Activated CD8-positive, alpha-beta memory T cell treated with anti-CD3 and anti-CD28 coated beads, Interleukin-2, amount 50 U/mL, for 48 hours (primary cell): ENCODE results near the gene DPP6.

Source experiments
- DNase-seq: peaks from one replicate; pipeline ENCODE4 v3.0.0-alpha.2; 2020

The DPP6 gene

GRCh38 chr7:154743206-154743605 lies 691.0 kb downstream of the DPP6 start:
- DNase-seq, result no peak

- peak; percentile 78 for DNase-seq
These were observed 692.2 kb downstream of the DPP6 start for GRCh38 chr7:154744256-154744860.

DNA sequence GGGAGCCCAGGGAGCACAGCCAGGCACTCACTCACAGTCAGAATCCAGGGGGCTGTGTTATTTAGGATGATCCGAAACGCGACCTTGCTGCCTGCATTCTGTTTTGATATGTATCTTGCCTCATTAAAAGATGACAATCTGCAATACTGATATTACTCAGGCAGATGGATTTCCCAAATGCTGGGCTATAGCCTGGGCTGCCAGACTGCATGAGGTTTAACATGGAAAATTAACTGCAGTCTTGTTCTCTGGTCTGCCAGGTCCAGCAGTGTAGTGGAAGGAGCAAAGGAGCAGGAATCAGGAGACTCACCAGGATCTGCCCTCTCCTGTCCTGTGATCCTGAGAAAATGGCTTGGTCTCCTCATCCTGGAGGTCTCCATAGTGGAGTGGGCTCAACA lies 692.7 kb downstream of the DPP6 start:
- DNase-seq, result no peak

DNA sequence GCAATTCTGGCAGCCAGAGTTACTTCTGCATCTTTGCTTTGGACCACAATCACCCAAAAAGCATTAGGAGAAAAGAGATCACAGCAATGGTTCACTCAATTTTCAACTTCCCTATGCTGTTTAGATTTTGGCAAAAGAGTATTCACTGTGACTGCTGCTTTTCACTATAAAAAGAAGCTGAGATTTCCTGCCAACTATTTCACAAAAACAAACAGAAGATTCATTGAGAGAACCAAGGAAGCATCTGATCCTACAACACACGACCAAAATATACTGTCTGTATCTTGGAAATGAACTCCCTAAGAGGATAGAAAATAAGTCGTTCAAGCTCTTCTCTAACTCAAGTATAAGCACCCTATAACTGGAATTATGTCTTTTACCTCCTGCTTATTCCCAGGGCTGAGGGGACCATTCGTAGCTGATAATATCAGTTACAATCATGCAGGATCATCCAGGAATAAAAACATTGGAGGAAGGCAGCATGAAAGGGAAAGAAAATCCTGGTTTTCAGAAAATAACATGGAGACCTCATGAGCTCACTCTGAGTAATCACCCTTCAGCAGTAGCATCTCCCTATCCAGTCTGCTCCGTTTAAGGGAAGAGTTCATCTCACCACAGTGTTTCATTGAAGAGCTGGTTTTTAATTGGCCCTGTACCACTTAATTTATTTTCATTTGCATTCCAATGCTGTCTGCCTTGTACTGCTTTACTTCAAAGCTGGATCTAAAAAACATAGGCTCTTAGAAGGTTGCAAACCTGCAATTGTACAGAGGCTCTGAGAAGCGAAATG lies 694.6 kb downstream of the DPP6 start:
- no peak for DNase-seq

GRCh38 chr7:154748089-154748786 lies 696.0 kb downstream of the DPP6 start:
- DNase-seq, result no peak

GRCh38 chr7:154750353-154750801 lies 698.2 kb downstream of the DPP6 start:
- DNase-seq, result no peak

DNA sequence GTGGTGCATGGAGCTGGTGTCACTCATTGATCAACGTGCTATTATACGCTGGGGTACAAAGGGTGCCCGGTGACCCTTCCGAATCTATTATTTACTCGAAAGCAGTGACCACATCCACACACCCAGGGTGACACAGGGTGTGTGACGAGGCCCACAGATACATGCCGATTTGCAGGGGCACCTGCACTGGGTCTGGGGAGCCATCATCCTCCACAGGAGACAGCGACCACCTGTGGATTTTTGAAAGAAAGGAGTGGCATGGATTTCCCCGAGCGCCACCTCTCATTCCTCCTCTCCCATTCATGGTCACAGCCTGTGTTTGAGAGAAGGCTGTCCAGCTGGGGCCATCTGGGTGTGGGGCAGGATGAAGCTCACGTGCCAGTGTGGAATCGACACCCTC lies 701.0 kb downstream of the DPP6 start:
- DNase-seq, result no peak

- DNase-seq, result no peak
These were observed 705.6 kb downstream of the DPP6 start for GRCh38 chr7:154757756-154758155.

DNA sequence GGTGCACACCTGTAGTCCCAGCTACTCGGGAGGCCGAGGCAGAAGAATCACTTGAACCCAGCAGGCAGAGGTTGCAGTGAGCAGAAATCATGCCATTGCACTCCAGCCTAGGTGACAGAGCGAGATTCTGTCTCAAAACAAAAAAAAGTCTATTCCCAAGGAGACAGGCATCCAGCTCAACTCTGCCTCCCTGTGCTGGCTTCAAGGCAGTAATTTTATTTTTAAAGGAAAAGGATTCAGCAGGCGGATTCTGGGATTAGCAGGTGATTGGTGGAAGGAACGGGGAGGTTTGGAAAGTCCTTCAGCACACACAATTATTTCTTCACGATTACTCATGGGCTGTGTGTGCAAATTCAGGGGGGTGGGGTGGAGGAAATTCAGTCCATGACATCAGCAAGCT lies 707.8 kb downstream of the DPP6 start:
- no peak for DNase-seq

DNA sequence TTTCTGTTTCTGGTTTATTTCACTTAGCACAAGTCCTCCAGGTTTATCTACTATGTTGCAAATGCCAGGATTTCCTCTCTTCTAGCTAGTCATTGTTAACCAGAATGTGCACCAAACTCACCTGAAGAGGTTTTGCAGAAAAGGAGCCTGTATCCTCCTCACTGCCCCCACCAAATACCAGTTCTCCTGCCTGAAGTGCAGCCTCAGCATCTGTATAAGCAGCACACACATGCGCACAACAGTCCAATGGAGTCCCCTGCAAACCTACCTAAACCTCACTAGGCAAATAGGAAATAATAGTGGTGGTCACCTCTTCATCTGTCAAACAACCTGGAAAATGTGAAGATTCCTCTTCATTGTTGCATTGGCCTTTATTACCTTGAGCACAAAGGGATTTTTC lies 712.9 kb downstream of the DPP6 start:
- DNase-seq, result no peak

- DNase-seq, result no peak
These were observed 714.9 kb downstream of the DPP6 start for GRCh38 chr7:154767142-154767541.

- DNase-seq, result no peak
These were observed 715.7 kb downstream of the DPP6 start for GRCh38 chr7:154767821-154768415.

GRCh38 chr7:154769001-154769400 lies 716.8 kb downstream of the DPP6 start:
- DNase-seq, result no peak

- DNase-seq, result no peak
These were observed 717.3 kb downstream of the DPP6 start for GRCh38 chr7:154769527-154769926.

- no peak for DNase-seq
These were observed 718.2 kb downstream of the DPP6 start for GRCh38 chr7:154770361-154770760.

DNA sequence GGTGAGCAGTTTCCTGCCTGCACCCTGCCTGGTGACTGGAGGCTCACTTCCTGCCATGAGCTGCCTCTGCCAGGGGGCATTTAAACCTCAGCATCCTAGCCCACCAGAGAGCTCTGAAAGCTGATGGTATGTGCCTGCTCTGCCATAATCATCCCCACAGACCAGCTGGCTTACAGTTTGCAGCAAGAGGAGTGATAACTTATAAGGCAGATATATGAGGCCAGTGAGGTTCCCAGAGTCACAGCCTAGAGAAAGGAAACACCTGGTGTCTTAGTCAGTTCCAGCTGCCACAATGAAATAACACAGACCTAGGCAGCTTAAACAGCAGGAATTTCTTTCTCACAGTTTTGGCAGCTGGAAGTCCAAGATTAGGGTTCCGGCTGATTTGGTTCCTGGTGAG lies 718.8 kb downstream of the DPP6 start:
- no peak for DNase-seq

DNA sequence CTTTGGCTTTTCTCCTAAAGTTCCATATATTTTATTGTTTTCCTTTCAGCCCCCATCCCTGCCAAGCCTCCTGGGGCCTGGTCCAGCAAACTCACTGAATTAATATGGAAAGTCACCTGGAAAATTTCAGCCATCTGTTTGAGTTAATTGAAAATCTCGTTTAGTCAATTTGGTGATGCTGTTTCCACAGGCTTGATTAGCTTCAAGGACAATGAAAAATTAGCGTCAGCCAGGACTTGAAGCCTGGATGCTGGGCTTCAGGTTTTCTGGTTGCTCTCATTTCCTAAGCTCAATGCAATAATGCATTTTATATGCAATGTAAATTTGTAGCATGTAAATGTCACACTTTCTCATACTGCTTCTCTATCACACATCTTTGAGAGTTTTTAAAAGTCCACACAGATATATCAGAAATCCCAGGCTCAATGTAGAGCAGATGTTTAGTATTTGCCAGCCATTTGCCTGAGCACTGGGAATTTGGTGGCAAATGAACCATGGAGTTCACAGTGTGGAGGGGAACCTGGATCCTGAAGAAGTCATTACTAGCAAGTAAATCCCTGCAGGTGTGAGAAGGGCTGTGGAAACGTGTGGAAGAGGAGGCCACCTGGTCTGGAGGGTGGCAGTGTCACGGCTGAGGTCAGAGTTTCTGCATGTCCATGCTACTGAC lies 722.2 kb downstream of the DPP6 start:
- no peak for DNase-seq

DNA sequence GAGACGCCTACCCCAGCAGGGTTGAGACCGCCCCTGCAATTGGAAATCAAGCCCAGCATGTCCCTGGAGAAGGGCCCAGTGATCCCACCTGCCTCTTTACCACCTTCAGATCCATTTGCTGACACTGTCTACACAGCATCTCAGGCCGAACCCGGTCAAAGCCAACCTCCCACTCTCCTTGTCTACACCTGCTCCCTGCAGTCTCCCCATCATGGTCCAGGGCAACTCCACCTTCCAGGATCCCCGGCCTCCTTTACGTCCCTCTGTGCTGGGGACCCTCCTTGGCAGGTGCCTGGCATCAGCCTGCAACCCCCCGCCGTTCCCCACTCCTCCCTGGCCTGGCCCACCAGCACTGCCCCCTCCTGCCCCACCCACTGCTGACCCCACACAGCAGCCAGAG lies 723.5 kb downstream of the DPP6 start:
- DNase-seq, result no peak

GRCh38 chr7:154776350-154776749 lies 724.2 kb downstream of the DPP6 start:
- DNase-seq, result no peak

DNA sequence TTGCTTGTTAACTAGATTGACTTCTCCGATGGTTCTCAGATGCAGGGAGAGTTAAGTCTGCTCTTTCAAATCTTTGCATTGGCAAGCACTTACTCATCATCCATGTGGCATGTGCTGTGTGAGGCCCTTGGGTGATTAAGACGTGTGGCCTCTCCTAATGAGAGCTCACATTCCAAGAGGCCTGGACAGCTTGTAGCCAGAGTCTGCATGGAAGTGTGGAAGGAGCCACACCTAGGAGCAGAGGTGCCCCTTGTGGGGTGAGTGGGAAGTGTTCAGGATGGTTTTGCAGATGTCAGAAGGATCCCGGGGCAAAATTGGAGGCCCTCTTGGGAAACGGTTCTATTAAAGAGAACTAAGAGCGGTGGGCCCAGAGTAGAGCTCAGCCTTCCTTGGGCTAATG lies 724.8 kb downstream of the DPP6 start:
- DNase-seq, result no peak

DNA sequence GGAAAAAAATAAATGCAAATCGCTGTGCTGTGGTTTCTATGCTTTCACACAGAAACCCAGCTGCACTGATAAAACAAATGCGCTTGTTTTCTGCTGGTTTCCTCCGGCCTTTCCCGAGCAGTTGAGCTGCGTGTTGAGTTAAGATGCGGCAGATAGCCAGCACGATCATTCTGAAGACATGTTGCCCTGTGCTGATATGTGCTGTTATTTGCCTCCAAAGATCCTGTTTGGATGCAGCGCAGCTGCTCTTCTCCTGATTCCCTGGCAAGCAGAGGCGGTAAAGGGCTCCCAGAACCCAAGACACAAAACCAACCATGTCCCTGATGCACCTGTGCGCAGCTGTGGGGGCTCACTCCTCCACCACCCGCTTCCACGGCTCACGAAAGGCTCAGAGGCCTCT lies 725.3 kb downstream of the DPP6 start:
- DNase-seq, result no peak

DNA sequence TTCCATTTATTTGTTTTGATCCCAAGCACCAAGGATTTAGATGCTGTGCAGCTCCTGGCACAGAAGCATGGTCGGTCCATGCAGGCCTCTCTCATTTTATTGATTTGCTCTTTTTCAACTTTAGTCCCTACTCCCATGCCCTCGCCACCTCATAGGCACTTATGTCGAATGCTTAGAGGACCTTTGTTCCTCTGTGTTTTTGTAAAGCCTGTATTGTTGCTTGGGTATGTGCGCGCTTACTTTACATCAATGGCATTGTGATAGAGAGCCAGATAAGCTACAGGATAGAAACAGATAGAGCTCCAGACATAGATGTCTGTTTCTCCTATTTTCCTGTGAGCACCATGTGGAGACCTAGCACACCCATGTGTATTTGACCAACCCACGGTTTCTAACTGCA lies 725.7 kb downstream of the DPP6 start:
- DNase-seq, result no peak
